Mesendoderm (in vitro differentiated cells): ENCODE data around the gene MRC1.

Experiments used
- DNase-seq: peaks from one replicate; pipeline ENCODE4 v3.0.0; 2013
- H2AK5ac ChIP-seq: 2 replicates; pipeline ENCODE4 v1.6.1; 2013; ENCODE audit warnings: low read length, inconsistent platforms
- H2BK120ac ChIP-seq: 2 replicates; pipeline ENCODE4 v1.6.1; 2013; ENCODE audit warnings: low read depth, mild to moderate bottlenecking, low read length, moderate library complexity, mixed read lengths
- H2BK15ac ChIP-seq: replicated peaks from 2 replicates; pipeline ENCODE4 v1.6.1; 2013; ENCODE audit warnings: low read depth, mild to moderate bottlenecking, moderate library complexity
- H2BK5ac ChIP-seq: 2 replicates; pipeline ENCODE4 v1.6.1; 2013; ENCODE audit warnings: low read length, inconsistent platforms
- H3K18ac ChIP-seq: 2 replicates; pipeline ENCODE4 v1.6.1; 2013; ENCODE audit warnings: mild to moderate bottlenecking, low read length, mixed read lengths
- H3K23ac ChIP-seq: one replicate; pipeline ENCODE4 v1.6.1; 2013; ENCODE audit warnings: low read length
- H3K27ac ChIP-seq: 2 replicates; pipeline ENCODE4 v1.5.1; 2013; ENCODE audit warnings: low read depth, mild to moderate bottlenecking, inconsistent platforms, low read length, moderate library complexity
- H3K27me3 ChIP-seq: 2 replicates; pipeline ENCODE4 v1.6.1; 2013; ENCODE audit warnings: low read length, control low read depth, mild to moderate bottlenecking, inconsistent platforms; ENCODE audit not compliant: insufficient read depth, poor library complexity
- H3K36me3 ChIP-seq: 2 replicates; pipeline ENCODE4 v1.6.1; 2013; ENCODE audit warnings: low read length, inconsistent platforms; ENCODE audit not compliant: control insufficient read depth, insufficient read depth
- H3K4ac ChIP-seq: one replicate; pipeline ENCODE4 v1.6.1; 2013; ENCODE audit warnings: low read depth, mild to moderate bottlenecking, low read length, moderate library complexity
- H3K4me1 ChIP-seq: 2 replicates; pipeline ENCODE4 v1.6.1; 2013; ENCODE audit warnings: low read depth, low read length, inconsistent platforms; ENCODE audit not compliant: control insufficient read depth
- H3K4me2 ChIP-seq: 2 replicates; pipeline ENCODE4 v1.6.1; 2013; ENCODE audit warnings: low read length
- H3K4me3 ChIP-seq: 2 replicates; pipeline ENCODE4 v1.5.1; 2013; ENCODE audit warnings: mild to moderate bottlenecking, low read length
- H3K56ac ChIP-seq: one replicate; pipeline ENCODE4 v1.6.1; 2013; ENCODE audit warnings: low read length
- H3K79me1 ChIP-seq: 2 replicates; pipeline ENCODE4 v1.6.1; 2013; ENCODE audit warnings: low read length, inconsistent platforms
- H3K79me2 ChIP-seq: 2 replicates; pipeline ENCODE4 v1.6.1; 2013; ENCODE audit warnings: mild to moderate bottlenecking, low read length; ENCODE audit not compliant: control insufficient read depth, insufficient read depth
- H3K9ac ChIP-seq: 2 replicates; pipeline ENCODE4 v1.6.1; 2013; ENCODE audit warnings: low read length, inconsistent platforms
- H4K5ac ChIP-seq: one replicate; pipeline ENCODE4 v1.6.1; 2013; ENCODE audit warnings: low read length
- H4K8ac ChIP-seq: one replicate; pipeline ENCODE4 v1.6.1; 2013; ENCODE audit warnings: low read depth, mild to moderate bottlenecking, control low read depth, low read length, moderate library complexity
- WGBS: extraction: QIAGEN DNeasy Blood & Tissue Kit; methylation state at CpG from one replicate; pipeline ENCODE4 v1.1.7; 2013; ENCODE audit warnings: low lambda C conversion rate, missing lambda C conversion rate; ENCODE audit not compliant: insufficient coverage; ENCODE audit errors: extremely low coverage; 5-methylcytosine and 5-hydroxymethylcytosine counted together

MRC1 gene

GRCh38 chr10:17883621-17884020 lies 74.5 kb downstream of the MRC1 start:
- H2AK5ac ChIP-seq = no peak overlapping the region
- H3K27me3 ChIP-seq = no peaks in the 10 kb centered on the region
- no peak overlapping the region for H2BK5ac ChIP-seq
- H3K36me3 ChIP-seq = no peaks in the 10 kb centered on the region
- H3K4me3 ChIP-seq = no peak overlapping the region
- H3K4ac ChIP-seq = no peak overlapping the region
- H3K27ac ChIP-seq = no peak overlapping the region
- no peak overlapping the region for H3K56ac ChIP-seq
- no peak overlapping the region for H3K9ac ChIP-seq
- no peak overlapping the region for H2BK120ac ChIP-seq
- H3K23ac ChIP-seq = no peak overlapping the region
- H3K4me2 ChIP-seq = no peak overlapping the region
- no peaks in the 10 kb centered on the region for H3K4me1 ChIP-seq
- H4K8ac ChIP-seq = no peak overlapping the region
- H3K18ac ChIP-seq = no peak overlapping the region
- no CpG with 5 or more reads among the region's 1 CpG for WGBS
- no peak overlapping the region for H4K5ac ChIP-seq
- H2BK15ac ChIP-seq = no peak overlapping the region
- DNase-seq = no peak
- H3K79me1 ChIP-seq = no peaks in the 10 kb centered on the region
- H3K79me2 ChIP-seq = no peaks in the 10 kb centered on the region

- Histone ChIP-seq H3K36me3 (no peaks in the 10 kb centered on the region), H3K4me3 (no peak overlapping the region), H4K5ac (no peak overlapping the region), H3K9ac (no peak overlapping the region), H3K27ac (no peak overlapping the region), H3K27me3 (no peaks in the 10 kb centered on the region), H3K18ac (no peak overlapping the region), H3K4ac (no peak overlapping the region), H2BK15ac (no peak overlapping the region), H2BK120ac (no peak overlapping the region), H4K8ac (no peak overlapping the region), H2AK5ac (no peak overlapping the region), H2BK5ac (no peak overlapping the region), H3K4me2 (no peak overlapping the region), H3K79me2 (no peaks in the 10 kb centered on the region), H3K79me1 (no peaks in the 10 kb centered on the region), H3K23ac (no peak overlapping the region), H3K56ac (no peak overlapping the region), H3K4me1 (no peaks in the 10 kb centered on the region)
- DNase-seq = no peak
Measured at GRCh38 chr10:17888189-17888588, 79.0 kb downstream of the MRC1 start.

GRCh38 chr10:17891435-17891834 lies 82.3 kb downstream of the MRC1 start:
- Histone ChIP-seq H3K18ac (no peak overlapping the region), H3K27ac (no peak overlapping the region), H3K36me3 (no peaks in the 10 kb centered on the region), H3K79me1 (no peaks in the 10 kb centered on the region), H3K4me2 (no peak overlapping the region), H2BK15ac (no peak overlapping the region), H3K9ac (no peak overlapping the region), H3K4ac (no peak overlapping the region), H2BK5ac (no peak overlapping the region), H4K8ac (no peak overlapping the region), H3K56ac (no peak overlapping the region), H3K79me2 (no peaks in the 10 kb centered on the region), H3K23ac (no peak overlapping the region), H2BK120ac (no peak overlapping the region), H4K5ac (no peak overlapping the region), H3K4me3 (no peak overlapping the region), H2AK5ac (no peak overlapping the region), H3K4me1 (no peaks in the 10 kb centered on the region), H3K27me3 (no peaks in the 10 kb centered on the region)
- no peak for DNase-seq
- no CpG with 5 or more reads among the region's 9 CpGs for WGBS

- Histone ChIP-seq H3K79me2 (no peaks in the 10 kb centered on the region), H3K27ac (no peak overlapping the region), H2BK5ac (no peak overlapping the region), H3K56ac (no peak overlapping the region), H3K79me1 (no peaks in the 10 kb centered on the region), H3K4me2 (no peak overlapping the region), H3K4me1 (peaks cover 2% of the 10 kb centered on the region), H4K8ac (no peak overlapping the region), H3K9ac (no peak overlapping the region), H2BK120ac (no peak overlapping the region), H3K36me3 (no peaks in the 10 kb centered on the region), H3K27me3 (no peaks in the 10 kb centered on the region), H4K5ac (no peak overlapping the region), H3K23ac (no peak overlapping the region), H3K4ac (no peak overlapping the region), H2AK5ac (no peak overlapping the region), H3K4me3 (no peak overlapping the region), H3K18ac (no peak overlapping the region), H2BK15ac (no peak overlapping the region)
- no peak for DNase-seq
- WGBS = no CpG with 5 or more reads among the region's 2 CpGs
Measured at GRCh38 chr10:17904564-17904963, 95.4 kb downstream of the MRC1 start.

- Histone ChIP-seq H2BK5ac (no peak overlapping the region), H4K5ac (no peak overlapping the region), H3K4me1 (peaks cover 2% of the 10 kb centered on the region), H3K4me2 (no peak overlapping the region), H3K27ac (no peak overlapping the region), H3K18ac (no peak overlapping the region), H4K8ac (no peak overlapping the region), H2BK15ac (no peak overlapping the region), H3K79me2 (no peaks in the 10 kb centered on the region), H2BK120ac (no peak overlapping the region), H3K23ac (no peak overlapping the region), H3K4me3 (no peak overlapping the region), H3K9ac (no peak overlapping the region), H3K27me3 (no peaks in the 10 kb centered on the region), H3K4ac (no peak overlapping the region), H3K36me3 (no peaks in the 10 kb centered on the region), H3K79me1 (no peaks in the 10 kb centered on the region), H3K56ac (no peak overlapping the region), H2AK5ac (no peak overlapping the region)
- DNase-seq = no peak
- WGBS = 100% methylated on average over 2 of the region's 3 CpGs
Measured at GRCh38 chr10:17905491-17905890, 96.3 kb downstream of the MRC1 start.

GRCh38 chr10:17906002-17906401 lies 96.9 kb downstream of the MRC1 start:
- H2BK5ac ChIP-seq = no peak overlapping the region
- H3K79me2 ChIP-seq = no peaks in the 10 kb centered on the region
- no peak overlapping the region for H2BK15ac ChIP-seq
- H4K8ac ChIP-seq = no peak overlapping the region
- no peak overlapping the region for H3K18ac ChIP-seq
- H3K36me3 ChIP-seq = no peaks in the 10 kb centered on the region
- no peak for DNase-seq
- no peak overlapping the region for H2BK120ac ChIP-seq
- no peak overlapping the region for H3K9ac ChIP-seq
- H3K79me1 ChIP-seq = no peaks in the 10 kb centered on the region
- no peak overlapping the region for H3K56ac ChIP-seq
- H3K4me3 ChIP-seq = no peak overlapping the region
- no peak overlapping the region for H4K5ac ChIP-seq
- no CpG with 5 or more reads among the region's 1 CpG for WGBS
- H2AK5ac ChIP-seq = no peak overlapping the region
- peaks cover 2% of the 10 kb centered on the region for H3K4me1 ChIP-seq
- no peaks in the 10 kb centered on the region for H3K27me3 ChIP-seq
- H3K27ac ChIP-seq = no peak overlapping the region
- H3K23ac ChIP-seq = no peak overlapping the region
- no peak overlapping the region for H3K4me2 ChIP-seq
- H3K4ac ChIP-seq = no peak overlapping the region
